HG03103 (cell line): ENCODE results near the gene SCYGR8.
"Not testable (repeated sequence)": the region's sequence is repeated elsewhere in the genome, so short reads cannot be mapped to it uniquely, and the experiment has no call there.

Source experiments
- ATAC-seq: cut with Tn5 transposase; IDR thresholded peaks from one replicate; pipeline ENCODE4 v1.9.1; 2021; ENCODE audit warnings: low read depth; ENCODE audit not compliant: unreplicated experiment

SCYGR8 gene, protein sequence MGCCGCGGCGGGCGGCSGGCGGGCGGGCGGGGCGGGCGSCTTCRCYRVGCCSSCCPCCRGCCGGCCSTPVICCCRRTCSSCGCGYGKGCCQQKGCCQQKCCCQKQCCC

GRCh38 chr2:227745594-227745993 lies at the start of gene SCYGR8:
TSS of gene SCYGR8 (plus strand) at chr2:227745894. CDS start at chr2:227745894, 0 bp downstream.
- ATAC-seq: no peak

DNA sequence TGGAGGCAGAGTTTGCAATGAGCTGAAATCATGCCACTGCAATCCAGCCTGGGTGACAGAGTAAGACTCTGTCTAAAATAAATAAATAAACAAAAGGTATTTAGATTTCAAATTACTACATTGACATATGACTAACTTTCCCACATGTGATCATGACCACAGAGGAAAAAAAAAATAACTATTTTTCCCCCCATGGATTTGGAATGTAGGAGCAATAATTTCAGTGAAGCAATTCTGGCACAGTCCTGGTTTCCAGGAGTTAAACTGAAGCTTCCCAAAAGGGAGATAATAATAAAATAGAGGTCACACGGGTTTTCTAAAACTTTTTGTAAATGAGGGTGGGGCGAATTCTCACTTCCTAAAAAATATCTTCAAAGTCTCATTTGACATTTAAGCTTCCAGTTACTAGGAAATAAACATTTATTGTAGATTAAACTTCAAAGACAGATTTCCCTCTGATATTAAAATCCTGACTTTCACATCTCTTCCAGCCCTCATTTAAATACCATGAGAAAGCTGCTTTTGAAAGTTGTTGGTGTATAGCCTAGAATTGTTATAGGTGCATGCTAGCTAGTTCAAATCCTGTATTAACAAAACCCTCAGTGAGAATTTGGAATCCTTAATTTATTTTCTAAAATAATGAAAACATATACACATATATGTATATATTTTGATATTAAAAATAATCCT lies 48.6 kb upstream of the SCYGR8 start:
- ATAC-seq: no peak

DNA sequence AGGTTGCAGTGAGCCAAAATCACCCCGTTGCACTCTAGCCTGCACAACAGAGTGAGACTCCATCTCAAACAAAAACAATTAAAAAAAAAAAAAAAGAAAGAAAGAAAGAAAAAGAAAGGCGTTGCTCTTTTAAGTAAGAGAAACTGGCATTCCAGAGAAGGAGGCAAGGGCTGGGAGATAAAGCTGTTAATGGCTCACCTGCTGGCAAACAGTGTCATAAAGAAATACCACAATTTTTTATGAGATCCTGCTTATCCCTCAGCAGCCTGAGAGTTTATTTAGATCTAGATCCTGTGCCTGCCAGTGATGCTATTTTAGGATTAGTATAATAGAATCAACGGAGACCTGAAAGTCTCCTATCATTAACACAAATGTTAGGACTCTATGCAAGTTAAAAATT lies 44.1 kb upstream of the SCYGR8 start:
- ATAC-seq: no peak

DNA sequence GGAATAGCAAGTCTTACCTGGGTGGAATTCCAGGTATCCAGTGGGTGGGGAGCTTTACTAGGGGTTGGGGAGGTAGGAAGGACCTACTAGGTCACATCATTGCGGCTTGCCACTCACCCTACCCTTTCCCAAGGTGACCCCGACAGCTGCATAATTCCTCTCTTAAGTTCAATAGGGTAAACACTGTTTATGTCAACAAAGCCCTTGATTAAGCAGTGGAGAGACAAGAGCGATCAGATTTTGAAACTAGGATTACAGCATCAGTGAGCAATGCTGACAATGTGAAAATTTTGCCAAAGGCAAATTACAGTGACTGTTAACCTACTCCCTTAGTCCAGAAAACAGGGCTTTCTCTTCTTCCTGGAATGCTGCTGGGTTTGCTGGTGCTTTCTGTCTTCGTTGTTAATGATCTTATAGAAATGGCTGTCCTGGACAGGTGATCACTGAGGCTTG lies 42.4 kb upstream of the SCYGR8 start:
- no peak for ATAC-seq

GRCh38 chr2:227703961-227704360 lies 41.7 kb upstream of the SCYGR8 start:
- ATAC-seq: no peak

- ATAC-seq: no peak
These were observed 38.8 kb upstream of the SCYGR8 start for GRCh38 chr2:227706859-227707258.

DNA sequence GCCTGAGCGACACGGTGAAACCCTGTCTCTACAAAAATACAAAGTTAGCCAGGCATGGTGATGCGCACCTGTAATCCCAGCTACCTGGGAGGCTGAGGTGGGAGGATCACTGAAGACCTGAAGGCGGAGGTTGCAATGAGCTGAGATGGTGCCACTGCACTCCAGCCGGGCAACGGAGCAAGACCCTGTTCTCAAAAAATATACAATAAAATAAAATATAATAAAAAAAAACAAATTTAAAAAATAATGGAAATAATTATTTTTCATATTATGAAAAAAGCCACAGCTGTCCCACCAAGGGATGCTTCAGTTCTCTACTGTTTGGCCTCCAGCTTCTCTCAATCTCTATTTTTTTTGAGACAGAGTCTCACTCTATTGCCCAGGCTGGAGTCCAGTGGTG lies 38.3 kb upstream of the SCYGR8 start:
- no peak for ATAC-seq

DNA sequence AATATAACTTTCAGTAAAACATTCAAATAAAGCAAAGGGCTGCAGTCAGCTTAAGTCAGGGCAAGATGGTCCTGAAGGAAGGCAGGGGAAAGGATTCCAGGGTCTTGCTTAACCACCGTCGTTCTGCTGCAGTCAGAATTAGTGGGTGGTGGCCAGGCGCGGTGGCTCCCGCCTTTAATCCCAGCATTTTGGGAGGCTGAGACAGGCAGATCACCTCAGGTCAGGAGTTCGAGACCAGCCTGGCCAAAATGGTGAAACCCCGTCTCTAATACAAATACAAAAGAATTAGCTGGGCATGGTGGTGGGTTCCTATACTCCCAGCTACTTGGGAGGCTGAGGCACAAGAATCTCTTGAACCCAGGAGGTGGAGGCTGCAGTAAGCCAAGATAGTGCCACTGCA lies 34.7 kb upstream of the SCYGR8 start:
- ATAC-seq: no peak

GRCh38 chr2:227713291-227713690 lies 32.4 kb upstream of the SCYGR8 start:
- no peak for ATAC-seq

- no peak for ATAC-seq
These were observed 29.2 kb upstream of the SCYGR8 start for GRCh38 chr2:227716501-227716900.

- no peak for ATAC-seq
These were observed 27.8 kb upstream of the SCYGR8 start, which contains the start of gene SLC19A3 for GRCh38 chr2:227717687-227718567. TSS of gene SLC19A3 (minus strand) at chr2:227718028. CDS start at chr2:227702318, 15,710 bp downstream.

DNA sequence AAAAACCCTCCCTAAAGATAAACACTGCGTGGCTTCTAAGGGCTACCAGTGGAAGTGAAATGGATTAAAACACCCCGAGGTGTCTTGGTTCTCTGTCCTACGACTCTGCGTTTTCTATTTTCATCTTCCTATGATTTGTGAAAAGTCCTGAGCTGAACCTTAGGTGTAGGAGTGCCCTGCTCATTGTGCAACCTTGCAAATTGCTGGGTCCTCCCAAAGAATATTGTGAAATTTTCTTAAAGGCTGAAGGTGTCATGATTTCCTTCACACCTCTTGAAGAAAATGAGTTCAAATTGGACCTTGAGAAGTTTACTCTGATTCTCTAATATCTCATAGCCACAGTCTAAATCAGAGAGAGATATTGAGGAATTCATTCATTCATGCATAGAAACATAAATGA lies 26.1 kb upstream of the SCYGR8 start:
- ATAC-seq: no peak

DNA sequence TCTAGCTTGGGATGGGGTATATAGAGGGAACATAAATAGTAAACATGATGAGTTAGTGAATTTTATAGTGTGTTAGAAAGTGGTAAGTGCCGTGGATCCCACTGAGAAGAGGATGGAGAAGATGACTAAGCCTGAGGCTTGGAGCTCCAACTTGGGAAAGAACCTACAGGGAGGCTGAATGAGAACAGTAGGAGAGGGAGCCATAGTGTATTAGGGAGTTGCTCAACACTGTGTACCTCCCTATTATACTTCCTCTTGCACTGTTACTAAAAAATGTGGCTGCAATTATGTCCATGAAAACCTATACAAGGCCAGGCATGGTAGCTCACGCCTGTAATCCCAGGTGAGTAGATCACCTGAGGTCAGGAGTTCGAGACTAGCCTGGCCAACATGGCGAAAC lies 25.0 kb upstream of the SCYGR8 start:
- no peak for ATAC-seq

GRCh38 chr2:227722821-227723220 lies 22.9 kb upstream of the SCYGR8 start:
- ATAC-seq: not testable (repeated sequence)

- no peak for ATAC-seq
These were observed 21.2 kb upstream of the SCYGR8 start, which contains the start of gene SCYGR6 for GRCh38 chr2:227724394-227725039. TSS of gene SCYGR6 (minus strand) at chr2:227724757. CDS start at chr2:227724757, 0 bp downstream.

GRCh38 chr2:227728035-227728434 lies 17.7 kb upstream of the SCYGR8 start, which contains the start of gene SCYGR7:
TSS of gene SCYGR7 (plus strand) at chr2:227728335. CDS start at chr2:227728335, 0 bp downstream.
- no peak for ATAC-seq

GRCh38 chr2:227739351-227739750 lies 6.3 kb upstream of the SCYGR8 start:
- no peak for ATAC-seq

- not testable (repeated sequence) for ATAC-seq
These were observed 5.0 kb upstream of the SCYGR8 start for GRCh38 chr2:227740705-227741104.

DNA sequence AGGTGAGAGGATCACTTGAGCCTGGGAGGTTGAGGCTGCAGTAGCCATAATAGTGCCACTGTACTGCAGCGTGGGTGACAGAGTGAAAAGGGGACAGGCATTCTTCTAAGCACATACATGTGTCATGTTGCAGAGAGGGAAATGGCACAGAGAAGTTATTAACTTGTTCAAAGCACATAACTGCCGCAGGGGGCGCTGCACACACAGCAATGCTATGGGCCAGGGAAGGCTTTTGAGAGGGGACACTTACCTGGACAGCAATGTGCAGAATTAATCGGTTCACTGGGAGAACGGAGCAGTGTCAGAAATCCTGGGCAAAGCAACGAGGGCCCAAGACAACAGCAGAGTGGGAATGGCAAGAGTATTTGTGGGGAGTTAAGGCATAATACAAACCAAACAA lies 2.4 kb downstream of the SCYGR8 start:
- no peak for ATAC-seq

- ATAC-seq: not testable (repeated sequence)
These were observed 10.6 kb downstream of the SCYGR8 start for GRCh38 chr2:227756261-227756660.
